HG03520 (cell line): Measurements from ENCODE around the gene BTRC.
A peak's percentile ranks its signal among the peaks of the same experiment; 100 is the strongest.

Experiments used
- ATAC-seq: cut with Tn5 transposase; IDR thresholded peaks from one replicate; pipeline ENCODE4 v1.9.1; 2021; ENCODE audit warnings: mild to moderate bottlenecking, moderate library complexity; ENCODE audit not compliant: unreplicated experiment

BTRC gene

GRCh38 chr10:101564490-101564991, 210.6 kb downstream of the BTRC start:
- ATAC-seq, result no peak

- no peak for ATAC-seq
Measured at GRCh38 chr10:101565370-101565900, 211.5 kb downstream of the BTRC start.

GRCh38 chr10:101565936-101566332, 212.0 kb downstream of the BTRC start:
- ATAC-seq, result no peak

DNA sequence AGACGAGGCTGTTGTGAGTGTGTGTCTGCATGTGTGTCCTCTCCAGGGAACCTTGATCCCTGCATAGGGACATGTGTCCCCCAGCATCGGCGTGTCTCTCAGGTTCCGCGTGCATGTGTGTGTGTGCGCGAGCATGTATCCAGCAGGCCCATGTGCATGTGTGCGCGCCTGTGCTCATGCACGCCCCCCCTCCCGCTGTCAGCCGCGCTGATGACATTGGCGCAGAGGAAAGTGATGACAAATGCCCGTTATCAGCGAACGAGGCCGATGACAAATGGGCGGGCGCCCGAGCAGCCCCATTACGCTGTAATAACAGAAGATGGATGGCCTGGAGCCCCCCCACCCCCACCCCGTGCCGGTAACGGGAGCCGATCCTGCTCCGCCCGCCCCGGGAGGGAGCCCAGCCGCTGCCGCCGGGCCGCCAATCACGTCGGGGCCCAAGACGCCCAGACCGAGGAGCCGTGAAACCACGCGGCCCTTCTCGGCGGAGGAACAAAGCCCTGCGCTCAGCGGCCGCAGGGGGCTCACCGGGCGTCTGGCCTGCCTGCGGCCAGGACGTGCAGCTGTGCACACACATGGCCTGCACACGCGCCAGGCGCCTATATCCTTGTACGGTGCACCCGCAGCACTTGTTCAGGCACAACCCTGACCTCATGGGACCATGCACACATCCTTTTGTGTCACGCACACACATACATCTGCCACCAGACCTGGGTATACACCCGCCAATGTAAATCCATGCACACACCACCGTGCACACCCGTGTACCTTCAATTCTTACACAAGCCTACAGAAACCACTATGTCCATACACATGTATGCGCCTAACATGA, 212.6 kb downstream of the BTRC start:
- no peak for ATAC-seq

DNA sequence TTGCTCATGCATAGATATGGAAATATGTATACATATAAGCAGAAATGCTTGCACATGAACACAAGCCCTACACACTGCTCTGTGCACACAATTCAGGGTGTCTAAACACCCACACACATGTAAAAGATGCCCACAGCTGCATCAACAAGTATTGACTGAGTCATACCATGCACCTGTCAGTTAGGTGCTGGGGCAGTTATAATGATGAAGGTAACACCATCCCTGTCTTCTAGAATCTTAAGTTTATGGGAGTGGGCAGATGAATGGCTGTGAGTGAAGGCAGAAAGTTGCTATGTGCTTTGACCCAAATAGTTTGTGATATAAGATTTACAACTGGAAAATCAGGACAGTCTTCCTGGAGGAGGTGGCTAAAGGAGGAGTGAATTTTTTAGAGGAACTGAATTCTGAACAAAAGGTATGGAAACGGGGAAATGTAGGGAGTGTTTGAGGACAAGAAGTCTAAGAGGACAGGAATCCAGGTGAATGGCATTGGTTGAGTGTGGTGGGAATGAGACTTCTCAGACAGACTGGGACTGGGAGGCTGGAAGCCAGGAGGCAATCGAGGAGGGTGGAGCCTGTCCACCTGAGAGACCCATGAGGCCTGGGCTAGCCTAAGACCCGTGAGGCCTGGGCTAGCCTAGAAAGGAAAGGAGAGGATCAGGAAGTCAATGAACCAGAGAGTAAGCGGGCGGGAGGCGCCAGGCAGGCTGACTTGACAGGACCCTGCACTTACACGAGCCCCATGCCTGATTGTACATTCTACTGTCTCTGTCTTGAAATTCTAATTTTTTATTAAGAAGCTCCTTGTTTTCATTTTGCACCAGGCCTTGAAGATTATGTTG, 213.4 kb downstream of the BTRC start:
- ATAC-seq, result no peak

GRCh38 chr10:101568054-101568745, 214.2 kb downstream of the BTRC start:
- no peak for ATAC-seq

DNA sequence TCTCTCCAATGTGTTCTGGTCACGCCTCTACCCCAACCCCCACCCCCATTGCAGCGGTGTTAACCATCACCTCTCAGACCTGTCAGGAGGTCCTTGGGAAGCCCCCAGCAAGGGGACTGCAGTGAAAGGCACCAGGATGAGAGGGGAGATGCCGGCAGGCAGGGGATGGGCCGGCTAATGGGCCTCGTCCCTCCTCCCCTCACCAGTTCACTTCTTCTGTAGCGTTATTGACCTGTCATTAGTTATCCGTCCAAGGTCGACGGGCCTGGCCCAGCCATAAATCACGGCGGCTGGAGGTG, 215.3 kb downstream of the BTRC start:
- ATAC-seq, result no peak

DNA sequence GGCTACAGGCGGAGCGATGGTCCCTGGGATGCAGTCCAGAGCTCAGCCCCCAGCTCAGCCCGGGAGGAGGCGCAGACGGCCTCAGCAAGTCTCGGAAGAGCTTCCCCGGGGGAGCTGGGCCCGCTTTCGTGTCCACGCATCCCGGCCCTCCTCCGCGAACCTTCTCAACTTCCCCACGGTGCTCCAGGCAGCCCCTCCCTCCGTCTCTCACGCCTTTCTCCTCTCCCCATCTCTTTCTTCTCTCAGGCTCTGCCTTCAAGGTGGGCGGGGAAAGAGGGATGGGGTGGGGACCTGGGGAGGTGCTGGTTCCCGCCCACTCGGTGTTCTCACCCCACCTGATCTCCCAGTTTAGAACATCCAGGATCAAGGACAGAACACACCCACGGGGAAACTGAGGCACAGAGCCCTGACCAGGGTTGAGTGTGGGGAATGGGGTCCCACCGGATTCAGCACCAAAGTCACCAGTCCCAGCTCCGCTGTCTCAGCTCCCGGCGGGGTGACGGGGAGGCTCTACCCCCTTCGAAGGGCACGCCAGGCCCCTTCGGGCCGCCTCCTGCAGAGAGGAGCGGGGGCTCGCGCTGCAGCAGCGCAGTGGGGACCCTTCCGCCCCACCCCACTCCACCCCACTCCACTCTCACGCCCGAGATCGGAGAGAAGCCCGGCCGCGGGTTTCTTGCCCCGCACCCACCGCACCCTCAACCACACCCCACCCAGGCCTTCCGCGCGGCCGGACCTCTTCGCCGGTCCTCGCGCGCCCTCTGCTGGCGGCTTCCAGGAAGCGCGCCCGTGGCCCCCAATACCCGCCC, 215.9 kb downstream of the BTRC start:
- ATAC-seq, result peak; percentile 50

- ATAC-seq, result no peak
Measured at GRCh38 chr10:101570428-101571270, 216.7 kb downstream of the BTRC start.

DNA sequence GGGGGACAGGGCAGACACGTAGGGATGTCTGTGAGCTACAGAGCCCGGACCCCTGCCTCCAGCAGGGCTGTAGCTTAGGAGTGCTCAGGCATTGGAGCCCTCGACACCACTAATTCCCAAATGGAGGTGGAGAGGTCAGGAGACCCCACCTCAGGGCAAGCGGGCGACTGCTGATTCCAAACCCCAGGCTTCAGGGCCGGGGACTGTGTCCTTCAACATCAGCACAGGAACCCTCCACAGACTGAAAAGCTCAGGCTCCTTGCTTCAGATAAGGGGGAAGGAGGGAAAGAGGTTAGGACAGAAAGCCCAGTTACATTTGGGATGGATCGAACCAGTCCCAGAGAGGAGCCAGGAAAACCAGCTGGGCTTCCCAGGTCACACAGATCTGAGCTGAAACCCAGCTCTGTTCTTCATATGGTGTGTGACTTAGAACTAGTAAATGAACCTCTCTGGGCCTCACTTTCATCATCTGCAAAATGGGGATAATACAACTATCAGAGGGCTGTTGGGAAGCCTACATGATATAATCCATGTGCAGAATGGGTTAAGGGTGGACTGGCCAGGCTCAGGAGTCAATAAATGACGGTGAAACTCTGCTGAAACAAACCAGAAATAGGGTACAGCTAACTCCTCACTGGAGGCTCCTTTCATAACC, 217.4 kb downstream of the BTRC start:
- ATAC-seq, result no peak

GRCh38 chr10:101572126-101572525, 218.2 kb downstream of the BTRC start:
- ATAC-seq, result no peak

- no peak for ATAC-seq
Measured at GRCh38 chr10:101572785-101573184, 218.8 kb downstream of the BTRC start.

DNA sequence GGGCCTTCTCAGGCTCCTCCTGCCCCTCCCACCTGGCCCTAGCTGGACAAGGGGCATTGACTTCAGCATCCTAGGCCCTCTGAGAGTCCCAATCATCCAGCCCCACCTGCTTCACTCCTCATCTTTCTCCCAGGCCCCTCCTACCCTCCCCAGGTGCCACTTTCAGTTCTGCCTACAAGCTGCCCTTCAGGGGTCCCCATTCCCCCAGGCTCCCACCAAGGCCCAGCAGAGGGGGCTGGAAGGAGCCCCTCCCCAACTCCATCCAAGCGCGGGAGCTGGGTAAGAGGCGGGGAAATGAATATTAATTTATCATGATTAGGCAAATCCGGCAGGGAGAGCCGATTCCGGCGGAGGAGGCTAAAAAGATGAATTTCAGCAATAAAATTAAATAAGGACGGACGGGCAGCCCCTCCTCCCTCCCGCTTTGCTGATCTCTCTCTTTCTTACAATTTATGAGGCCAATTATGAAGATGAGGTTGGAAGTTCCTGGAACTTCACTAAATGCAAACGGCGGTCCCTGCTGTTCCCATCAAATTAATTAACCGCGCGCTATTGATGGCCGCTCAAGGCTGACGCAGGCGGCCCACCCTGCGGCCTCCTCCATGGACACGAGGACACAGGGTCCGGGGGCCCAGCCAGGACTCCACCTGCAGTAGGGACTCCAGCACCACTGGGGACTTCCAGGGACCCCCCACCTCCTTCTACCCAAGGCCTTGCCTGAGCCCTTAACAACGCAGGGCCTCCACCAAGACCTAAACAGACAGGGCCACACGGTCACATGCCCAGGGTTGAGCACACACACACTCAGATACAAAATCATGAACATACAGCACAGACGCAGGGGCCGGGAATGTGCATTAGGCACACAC, 220.2 kb downstream of the BTRC start:
- ATAC-seq, result no peak

DNA sequence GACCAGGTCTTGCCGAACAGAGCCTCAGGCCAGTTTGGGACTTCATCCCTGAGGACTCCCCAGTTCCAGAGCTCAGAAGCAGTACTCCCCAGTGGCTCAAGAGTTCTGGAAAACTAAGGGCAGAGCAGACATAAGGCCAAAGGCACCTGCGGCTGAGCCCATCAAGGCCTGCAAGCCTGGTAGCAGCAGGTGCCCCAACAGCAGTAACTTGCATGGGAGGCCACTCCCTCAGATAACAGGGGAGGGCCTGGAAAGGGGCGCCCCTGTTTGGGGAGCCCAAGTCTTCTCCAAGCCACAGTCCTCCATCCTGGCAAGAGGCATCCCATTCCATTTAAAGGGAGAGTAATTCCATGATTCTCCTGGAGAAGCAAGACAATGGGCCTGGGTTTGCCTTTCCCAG, 221.1 kb downstream of the BTRC start:
- no peak for ATAC-seq

DNA sequence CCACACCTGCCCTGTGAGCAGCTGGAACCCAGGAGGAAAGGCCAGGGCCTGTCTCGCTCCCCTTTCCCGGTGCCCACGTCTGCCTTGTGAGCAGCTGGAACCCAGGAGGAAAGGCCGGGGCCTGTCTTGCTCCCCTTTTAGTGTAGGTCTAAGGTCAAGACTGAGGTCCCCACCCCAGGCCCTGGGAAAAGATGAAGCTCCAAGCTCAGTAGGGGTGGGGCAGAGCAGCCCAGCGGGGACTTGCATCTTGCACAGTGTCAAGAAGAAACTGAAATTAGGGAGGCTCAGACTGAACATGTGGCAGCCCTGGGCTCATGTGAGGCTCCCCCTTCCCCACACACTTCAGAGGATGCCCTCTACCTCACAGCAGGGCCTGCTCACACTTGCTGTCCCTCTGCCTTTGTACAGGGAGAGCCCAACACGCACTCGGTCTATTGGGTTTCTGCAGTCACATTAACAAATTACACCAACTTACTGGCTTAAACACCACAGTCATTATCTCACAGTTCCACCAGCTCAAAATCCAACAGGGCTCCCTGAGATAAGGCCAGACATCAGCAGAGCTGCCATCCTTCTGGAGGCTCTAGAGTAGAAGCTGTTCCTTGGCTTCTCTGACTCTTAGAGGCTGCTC, 221.7 kb downstream of the BTRC start:
- ATAC-seq, result no peak

DNA sequence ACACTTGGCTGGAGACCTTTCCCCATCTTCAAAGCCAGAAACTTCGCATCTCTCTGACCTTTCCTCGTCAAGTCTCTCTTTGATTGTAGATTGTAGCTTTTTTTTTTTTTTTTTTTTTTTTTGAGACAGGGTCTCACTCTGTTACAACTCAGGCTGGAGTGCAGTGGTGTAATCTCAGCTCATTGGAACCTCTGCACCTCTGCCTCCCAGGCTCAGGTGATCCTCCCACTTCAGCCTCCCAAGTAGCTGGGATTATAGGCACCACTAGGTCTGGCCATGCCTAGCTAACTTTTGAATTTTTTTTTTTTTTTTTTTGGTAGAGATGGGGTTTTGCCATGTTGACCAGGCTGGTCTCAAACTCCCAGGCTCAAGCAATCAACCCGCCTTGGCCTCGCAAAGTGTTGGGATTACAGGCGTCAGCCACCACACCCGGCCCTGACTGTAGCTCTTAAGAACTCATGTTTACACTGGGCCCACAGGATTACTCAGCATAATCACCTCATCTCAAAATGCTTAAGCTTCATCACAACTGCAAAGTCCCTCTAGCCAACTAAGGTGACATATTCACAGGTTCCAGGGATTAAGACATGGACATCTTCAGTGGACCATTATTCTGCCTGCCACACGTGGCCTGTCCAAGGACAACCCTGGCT, 222.4 kb downstream of the BTRC start:
- ATAC-seq, result no peak
